Caco-2 (cell line): ENCODE results near the gene DHX15. TPM values are rescaled to one million over a fixed set of nuclear protein-coding genes. Genes with fewer than 3 reads are reported as not detected.

Experiments used
- BruUV-seq: library from RNA; stranded (reverse); fragments of 400-500 nt; replicated peaks from 2 replicates; lab custom pipeline; 2021; lab: Mats Ljungman, UMichigan
- CTCF ChIA-PET: fragments of 300-600 bp; sonication (Branson Sonifier 250); formaldehyde crosslinking; loops from one replicate; lab custom pipeline; 2022; ENCODE audit warnings: antibody characterized with exemption; lab: Charles Lee
- POLR2A ChIA-PET: fragments of 300-600 bp; sonication (Branson Sonifier 250); formaldehyde crosslinking; loops from one replicate; lab custom pipeline; 2022; ENCODE audit warnings: antibody characterized with exemption; lab: Charles Lee
- DNase-seq, 2 experiments: peaks; one replicate each; pipeline versions ENCODE4 v3.0.0 to v3.0.0-alpha.2; 2020 to 2022
- H3K27me3 ChIP-seq: replicated peaks from 2 replicates; pipeline ENCODE4 v1.6.0; 2011; ENCODE audit warnings: low read length; ENCODE audit not compliant: control insufficient read depth, insufficient read depth
- H3K36me3 ChIP-seq: 2 replicates; pipeline ENCODE4 v1.5.1; 2011; ENCODE audit warnings: low read length; ENCODE audit not compliant: control insufficient read depth, insufficient read depth
- H3K4me1 ChIP-seq: fragments of 250-450 bp; sonication (Bioruptor Pico); 2 replicates; pipeline ENCODE4 v1.5.1; 2020; ENCODE audit warnings: mild to moderate bottlenecking
- H3K4me3 ChIP-seq: 2 replicates; pipeline ENCODE4 v1.5.1; 2011; ENCODE audit warnings: low read depth, mild to moderate bottlenecking, control low read depth, low read length
- H3K9me3 ChIP-seq: fragments of 250-450 bp; sonication (Bioruptor Pico); 2 replicates; pipeline ENCODE4 v1.5.1; 2020; ENCODE audit warnings: mild to moderate bottlenecking, moderate library complexity
- H3K27ac Mint-ChIP-seq: one replicate; pipeline ENCODE4 v1.8.0; 2022; ENCODE audit warnings: mixed read lengths; ENCODE audit not compliant: unreplicated experiment
- H3K27me3 Mint-ChIP-seq: one replicate; pipeline ENCODE4 v1.8.0; 2022; ENCODE audit warnings: mixed read lengths; ENCODE audit not compliant: insufficient read depth, unreplicated experiment
- H3K36me3 Mint-ChIP-seq: one replicate; pipeline ENCODE4 v1.8.0; 2022; ENCODE audit warnings: mild to moderate bottlenecking, mixed read lengths; ENCODE audit not compliant: insufficient read depth, unreplicated experiment
- H3K4me1 Mint-ChIP-seq: one replicate; pipeline ENCODE4 v1.8.0; 2022; ENCODE audit warnings: low read depth, mixed read lengths; ENCODE audit not compliant: unreplicated experiment
- H3K4me3 Mint-ChIP-seq: one replicate; pipeline ENCODE4 v1.8.0; 2022; ENCODE audit warnings: mild to moderate bottlenecking, moderate library complexity, mixed read lengths; ENCODE audit not compliant: unreplicated experiment
- H3K9me3 Mint-ChIP-seq: one replicate; pipeline ENCODE4 v1.8.0; 2022; ENCODE audit warnings: mixed read lengths; ENCODE audit not compliant: unreplicated experiment
- intact Hi-C: fragments of 100-400 bp; cut with micrococcal nuclease; formaldehyde crosslinking; loops from one replicate; pipeline ENCODE4 v1.10.0; 2022; ENCODE audit not compliant: unreplicated experiment
- total RNA-seq: library from RNA; stranded (reverse); gene quantifications from 2 replicates; pipeline ENCODE4 v1.2.3, GENCODE V29; 2022
- TF ChIP-seq, protein P1 (sequence below), 2 experiments: fragments of 200-600 bp in 1 of 2; IDR thresholded peaks; 1 replicate in 1 of 2; 2 replicates in 1 of 2; pipeline versions ENCODE4 v1.5.1 to v1.8.0; 2011 to 2022; ENCODE audit warnings: antibody characterized with exemption in 1 of 2, control low read depth in 1 of 2, inconsistent platforms in 1 of 2, low read depth in 1 of 2, low read length in 1 of 2, mild to moderate bottlenecking in 1 of 2, moderate library complexity in 1 of 2; ENCODE audit not compliant: insufficient read depth in 1 of 2, severe bottlenecking in 1 of 2, unreplicated experiment in 1 of 2

Gene DHX15
- total RNA-seq, 1 experiment from 2014 or later = 154 TPM

DNA sequence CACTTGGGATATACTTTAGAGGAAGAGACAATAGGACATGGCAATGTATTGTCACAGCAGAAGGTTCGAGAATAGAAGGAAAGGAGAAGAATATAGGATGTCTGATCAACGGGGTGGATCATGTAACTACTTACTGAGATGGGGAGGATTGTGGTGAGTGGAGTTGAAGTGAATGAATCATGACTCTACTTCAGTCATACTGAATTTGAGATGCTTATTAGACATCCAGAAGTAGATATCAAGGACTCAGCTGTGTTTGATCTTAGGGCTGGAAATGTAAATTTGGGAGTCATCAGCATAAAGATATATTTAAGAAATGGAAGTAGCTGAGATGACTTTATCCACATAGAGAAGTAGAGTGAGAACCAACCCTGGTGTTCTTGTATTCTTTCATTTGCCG, 29.1 kb upstream of the DHX15 start:
- no peaks in the 10 kb centered on the region for H3K36me3 Mint-ChIP-seq
- TF ChIP-seq, protein P1, sequence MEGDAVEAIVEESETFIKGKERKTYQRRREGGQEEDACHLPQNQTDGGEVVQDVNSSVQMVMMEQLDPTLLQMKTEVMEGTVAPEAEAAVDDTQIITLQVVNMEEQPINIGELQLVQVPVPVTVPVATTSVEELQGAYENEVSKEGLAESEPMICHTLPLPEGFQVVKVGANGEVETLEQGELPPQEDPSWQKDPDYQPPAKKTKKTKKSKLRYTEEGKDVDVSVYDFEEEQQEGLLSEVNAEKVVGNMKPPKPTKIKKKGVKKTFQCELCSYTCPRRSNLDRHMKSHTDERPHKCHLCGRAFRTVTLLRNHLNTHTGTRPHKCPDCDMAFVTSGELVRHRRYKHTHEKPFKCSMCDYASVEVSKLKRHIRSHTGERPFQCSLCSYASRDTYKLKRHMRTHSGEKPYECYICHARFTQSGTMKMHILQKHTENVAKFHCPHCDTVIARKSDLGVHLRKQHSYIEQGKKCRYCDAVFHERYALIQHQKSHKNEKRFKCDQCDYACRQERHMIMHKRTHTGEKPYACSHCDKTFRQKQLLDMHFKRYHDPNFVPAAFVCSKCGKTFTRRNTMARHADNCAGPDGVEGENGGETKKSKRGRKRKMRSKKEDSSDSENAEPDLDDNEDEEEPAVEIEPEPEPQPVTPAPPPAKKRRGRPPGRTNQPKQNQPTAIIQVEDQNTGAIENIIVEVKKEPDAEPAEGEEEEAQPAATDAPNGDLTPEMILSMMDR (IDR thresholded peaks at IDR 0.05; ENCODE audit: insufficient read depth in 1 of 2, low read depth in 1 of 2, low read length in 1 of 2, severe bottlenecking in 1 of 2, unreplicated experiment in 1 of 2) = no peak
- no peaks in the 10 kb centered on the region for H3K9me3 ChIP-seq
- no TSS peak for BruUV-seq
- no peak overlapping the region for H3K4me3 Mint-ChIP-seq
- H3K9me3 Mint-ChIP-seq = no peaks in the 10 kb centered on the region
- no peaks in the 10 kb centered on the region for H3K27me3 Mint-ChIP-seq
- CTCF ChIA-PET = no interaction called here
- no peak for DNase-seq
- no peaks in the 10 kb centered on the region for H3K36me3 ChIP-seq
- H3K4me1 Mint-ChIP-seq = no peaks in the 10 kb centered on the region
- no peaks in the 10 kb centered on the region for H3K27me3 ChIP-seq
- no peak overlapping the region for H3K4me3 ChIP-seq
- H3K4me1 ChIP-seq = no peaks in the 10 kb centered on the region
- no peak overlapping the region for H3K27ac Mint-ChIP-seq
- POLR2A ChIA-PET = no interaction called here
- intact Hi-C loops = no loop called here

GRCh38 chr4:24611575-24611974, 27.2 kb upstream of the DHX15 start:
- H3K4me1 ChIP-seq = no peaks in the 10 kb centered on the region
- ChIA-PET POLR2A (no interaction called here), CTCF (no interaction called here)
- TF ChIP-seq, protein P1 (IDR thresholded peaks at IDR 0.05; ENCODE audit: insufficient read depth in 1 of 2, low read depth in 1 of 2, low read length in 1 of 2, severe bottlenecking in 1 of 2, unreplicated experiment in 1 of 2) = no peak
- H3K27ac Mint-ChIP-seq = no peak overlapping the region
- H3K27me3 Mint-ChIP-seq = no peaks in the 10 kb centered on the region
- BruUV-seq = no TSS peak
- H3K4me3 ChIP-seq = no peak overlapping the region
- H3K27me3 ChIP-seq = no peaks in the 10 kb centered on the region
- no peaks in the 10 kb centered on the region for H3K36me3 ChIP-seq
- H3K4me1 Mint-ChIP-seq = no peaks in the 10 kb centered on the region
- no peaks in the 10 kb centered on the region for H3K9me3 ChIP-seq
- DNase-seq = no peak
- intact Hi-C loops = no loop called here
- H3K9me3 Mint-ChIP-seq = no peaks in the 10 kb centered on the region
- H3K36me3 Mint-ChIP-seq = no peaks in the 10 kb centered on the region
- no peak overlapping the region for H3K4me3 Mint-ChIP-seq

GRCh38 chr4:24607334-24607733, 23.0 kb upstream of the DHX15 start:
- TF ChIP-seq, protein P1 (IDR thresholded peaks at IDR 0.05; ENCODE audit: insufficient read depth in 1 of 2, low read depth in 1 of 2, low read length in 1 of 2, severe bottlenecking in 1 of 2, unreplicated experiment in 1 of 2) = no peak
- intact Hi-C loops = no loop called here
- no peaks in the 10 kb centered on the region for H3K9me3 ChIP-seq
- Mint-ChIP-seq H3K4me1 (no peaks in the 10 kb centered on the region), H3K4me3 (no peak overlapping the region), H3K9me3 (no peaks in the 10 kb centered on the region), H3K27ac (no peak overlapping the region), H3K36me3 (no peaks in the 10 kb centered on the region), H3K27me3 (no peaks in the 10 kb centered on the region)
- DNase-seq = no peak
- H3K27me3 ChIP-seq = no peaks in the 10 kb centered on the region
- H3K4me1 ChIP-seq = no peaks in the 10 kb centered on the region
- POLR2A ChIA-PET = no interaction called here
- BruUV-seq = no TSS peak
- CTCF ChIA-PET = no interaction called here
- no peak overlapping the region for H3K4me3 ChIP-seq
- H3K36me3 ChIP-seq = no peaks in the 10 kb centered on the region
